A549 (cell line): ENCODE results near the gene HOXC13. TPM values are rescaled to one million over a fixed set of nuclear protein-coding genes. Genes with fewer than 3 reads are reported as not detected.

Experiments used
- ATAC-seq, 2 experiments: fragments of 200-7000 bp in 1 of 2; fragments of >200 bp in 1 of 2; cut with Nextera tagmentation in 1 of 2; cut with Tn5 transposase in 1 of 2; 3 replicates each; pipeline versions ENCODE4 v1.8.0 to v1.9.1; 2018 to 2020; ENCODE audit warnings: mild to moderate bottlenecking in 1 of 2, moderate library complexity in 1 of 2
- CTCF ChIA-PET: fragments of 300-600 bp; sonication (Branson Sonifier 250); formaldehyde crosslinking; extraction: SDS; loops from one replicate; lab custom pipeline; 2021; ENCODE audit warnings: antibody characterized with exemption, inconsistent platforms; lab: Yijun Ruan, JAX
- POLR2A ChIA-PET: fragments of 350-600 bp; formaldehyde crosslinking; extraction: SDS; loops from one replicate; lab custom pipeline; 2021; ENCODE audit warnings: antibody characterized with exemption, inconsistent platforms; lab: Yijun Ruan, JAX
- DNase-seq, 2 experiments: peaks; one replicate each; pipeline versions ENCODE4 v3.0.0 to v3.0.0-alpha.2; 2011 to 2016; ENCODE audit warnings: low read depth in 1 of 2, low spot score in 1 of 2
- FAIRE-seq: peaks from 2 replicates; lab custom pipeline; 2011; peaks lifted over from hg19 to GRCh38; lab: Jason Lieb, UNC
- H3K27ac ChIP-seq, 2 experiments: fragments of >200 bp; sonication (Bioruptor Twin); formaldehyde crosslinking; 3 replicates each; pipeline ENCODE4 v1.5.1; 2016 to 2017
- H3K4me1 ChIP-seq: fragments of >200 bp; sonication (Bioruptor Twin); formaldehyde crosslinking; 3 replicates; pipeline ENCODE4 v1.6.1; 2016
- H3K4me2 ChIP-seq: fragments of >200 bp; sonication (Bioruptor Twin); formaldehyde crosslinking; 3 replicates; pipeline ENCODE4 v1.6.1; 2016
- H3K4me3 ChIP-seq: fragments of >200 bp; sonication (Bioruptor Twin); formaldehyde crosslinking; 3 replicates; pipeline ENCODE4 v1.5.1; 2016
- H3K9me3 ChIP-seq: fragments of >200 bp; sonication (Bioruptor Twin); formaldehyde crosslinking; 3 replicates; pipeline ENCODE4 v1.6.1; 2016
- BHLHE40 ChIP-seq: IDR thresholded peaks from 2 replicates; pipeline ENCODE4 v1.6.1; 2012; ENCODE audit warnings: low read depth, low read length, inconsistent platforms
- CEBPB ChIP-seq, 2 experiments: fragments of >200 bp in 1 of 2; sonication (Bioruptor Twin) in 1 of 2; formaldehyde crosslinking in 1 of 2; IDR thresholded peaks; 2 replicates each; pipeline ENCODE4 v1.6.1; 2012 to 2016
- CHD4 ChIP-seq: fragments of 200-600 bp; sonication (generic); IDR thresholded peaks from 2 replicates; pipeline ENCODE4 v1.6.1; 2016; ENCODE audit warnings: antibody characterized with exemption, mild to moderate bottlenecking, borderline replicate concordance
- EP300 ChIP-seq, 2 experiments: fragments of >200 bp; sonication (Bioruptor Twin); formaldehyde crosslinking; IDR thresholded peaks; 2 replicates in 1 of 2; 3 replicates in 1 of 2; pipeline ENCODE4 v1.6.1; 2016 to 2017
- FOSL2 ChIP-seq, 2 experiments: fragments of 450-650 bp in 1 of 2; fragments of >200 bp in 1 of 2; sonication (Bioruptor Twin) in 1 of 2; formaldehyde crosslinking; IDR thresholded peaks; 2 replicates each; pipeline versions ENCODE4 v1.5.0 to v1.6.1; 2016 to 2020; ENCODE audit warnings: mild to moderate bottlenecking in 1 of 2, moderate library complexity in 1 of 2
- GATA3 ChIP-seq: IDR thresholded peaks from 2 replicates; pipeline ENCODE4 v1.6.1; 2012; ENCODE audit warnings: borderline replicate concordance
- HDAC2 ChIP-seq: fragments of 200-600 bp; sonication (generic); IDR thresholded peaks from 2 replicates; pipeline ENCODE4 v1.6.1; 2016
- HEYL ChIP-seq: fragments of 250-450 bp; sonication (Bioruptor Pico); IDR thresholded peaks from 2 replicates; pipeline ENCODE4 v1.8.0; 2021; ENCODE audit warnings: mild to moderate bottlenecking, moderate library complexity
- HOXB13 ChIP-seq: fragments of 250-450 bp; sonication (Bioruptor Pico); IDR thresholded peaks from 2 replicates; pipeline ENCODE4 v1.5.0; 2020; ENCODE audit warnings: low read depth, mild to moderate bottlenecking, moderate library complexity
- KDM5A ChIP-seq: fragments of 200-600 bp; sonication (generic); IDR thresholded peaks from 2 replicates; pipeline ENCODE4 v1.6.1; 2016; ENCODE audit warnings: antibody characterized with exemption, mild to moderate bottlenecking
- MAFK ChIP-seq: fragments of 450-650 bp; IDR thresholded peaks from 2 replicates; pipeline ENCODE4 v1.6.1; 2014; ENCODE audit not compliant: partially characterized antibody
- NFE2L2 ChIP-seq: fragments of 150-350 bp; conservative IDR thresholded peaks from 2 replicates; pipeline ENCODE4 v1.6.1; 2014; ENCODE audit warnings: low read length
- PHF8 ChIP-seq: fragments of 200-600 bp; sonication (generic); IDR thresholded peaks from 2 replicates; pipeline ENCODE4 v1.6.1; 2016; ENCODE audit warnings: low read depth, mild to moderate bottlenecking, antibody characterized with exemption, moderate library complexity, borderline replicate concordance
- POLR2AphosphoS2 ChIP-seq: conservative IDR thresholded peaks from 2 replicates; pipeline ENCODE4 v1.6.1; 2012; ENCODE audit warnings: low read length, improper control_type of control experiment, inconsistent platforms
- RCOR1 ChIP-seq: fragments of 150-350 bp; IDR thresholded peaks from 2 replicates; pipeline ENCODE4 v1.6.1; 2014; ENCODE audit warnings: antibody characterized with exemption, low read length, low read depth
- RFX5 ChIP-seq: fragments of 450-650 bp; IDR thresholded peaks from 2 replicates; pipeline ENCODE4 v1.7.1; 2014; ENCODE audit warnings: antibody characterized with exemption, mild to moderate bottlenecking, moderate library complexity
- RNF2 ChIP-seq: fragments of 200-600 bp; sonication (generic); IDR thresholded peaks from 2 replicates; pipeline ENCODE4 v1.6.1; 2016; ENCODE audit warnings: low read depth, mild to moderate bottlenecking, antibody characterized with exemption, moderate library complexity, borderline replicate concordance
- SMC3 ChIP-seq: fragments of >200 bp; sonication (Bioruptor Twin); formaldehyde crosslinking; IDR thresholded peaks from 3 replicates; pipeline ENCODE4 v1.6.1; 2018; ENCODE audit warnings: inconsistent platforms
- SREBF2 ChIP-seq: fragments of 450-650 bp; IDR thresholded peaks from 2 replicates; pipeline ENCODE4 v1.6.1; 2014; ENCODE audit warnings: mild to moderate bottlenecking, moderate library complexity
- TP53 ChIP-seq: fragments of 250-450 bp; sonication (Bioruptor Pico); IDR thresholded peaks from 2 replicates; pipeline ENCODE4 v1.5.0; 2021; ENCODE audit warnings: mild to moderate bottlenecking, moderate library complexity
- ZFP36 ChIP-seq: fragments of 450-650 bp; IDR thresholded peaks from 2 replicates; pipeline ENCODE4 v1.6.1; 2014; ENCODE audit warnings: borderline replicate concordance; ENCODE audit not compliant: partially characterized antibody
- ZNF302 ChIP-seq: fragments of 250-450 bp; sonication (Bioruptor Pico); IDR thresholded peaks from 2 replicates; pipeline ENCODE4 v1.9.0; 2021; ENCODE audit warnings: inconsistent platforms, mild to moderate bottlenecking, moderate library complexity
- WGBS: methylation state at CpG from one replicate; pipeline ENCODE4 v1.1.6; 2017; ENCODE audit errors: missing lambda C conversion rate; 5-methylcytosine and 5-hydroxymethylcytosine counted together
- polyA plus RNA-seq, 4 experiments: library from polyadenylated mRNA; depleted of rRNA in 3 of 4; stranded (reverse); fragments of >200 nt; fragmentation: RNase III in 1 of 4; extraction: RNeasy Plus Mini Kit Qiagen cat#74134 plus additional on column Dnase treatment in 1 of 4; gene quantifications; 2 replicates in 3 of 4; 3 replicates in 1 of 4; pipeline ENCODE4 v1.2.3, GENCODE V29; 2011 to 2017
- TF ChIP-seq, protein P1 (sequence below): fragments of 250-450 bp; sonication (Bioruptor Pico); IDR thresholded peaks from 2 replicates; pipeline ENCODE4 v1.5.0; 2020; ENCODE audit warnings: low read depth, mild to moderate bottlenecking, moderate library complexity
- TF ChIP-seq, protein P2 (sequence below): IDR thresholded peaks from 2 replicates; pipeline ENCODE4 v1.6.1; 2012; ENCODE audit warnings: low read depth, borderline replicate concordance
- TF ChIP-seq, protein P3 (sequence below): fragments of >200 bp; sonication (Bioruptor Twin); formaldehyde crosslinking; IDR thresholded peaks from 2 replicates; pipeline ENCODE4 v1.6.1; 2016
- TF ChIP-seq, protein P4 (sequence below): fragments of >200 bp; sonication (Bioruptor Twin); formaldehyde crosslinking; IDR thresholded peaks from 3 replicates; pipeline ENCODE4 v1.5.1; 2016

HOXC13 gene
- polyA plus RNA-seq, 2 of the 4 experiments (the other 2 are of a cell fraction): 3.9 to 6.5 TPM

DNA sequence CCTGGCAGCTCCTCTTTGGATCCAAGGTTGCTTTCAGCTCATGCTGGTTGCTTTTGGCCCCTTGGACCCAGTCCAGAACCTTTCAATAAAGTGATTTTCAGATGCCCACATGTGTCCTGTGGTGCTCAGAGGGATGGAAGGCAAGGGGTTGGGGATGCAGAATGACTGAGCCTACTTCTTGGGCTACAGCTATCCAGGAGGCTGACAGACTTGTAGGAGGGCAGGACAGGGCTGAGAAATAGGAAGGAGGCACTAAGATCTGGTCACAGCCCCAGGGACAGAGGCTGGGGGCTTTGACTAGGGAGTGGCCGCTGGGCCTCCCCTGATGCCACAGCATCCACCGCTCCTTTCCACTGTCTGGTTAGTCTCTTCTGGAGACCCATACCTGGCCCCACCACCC, 33.1 kb downstream of the HOXC13 start:
- TF ChIP-seq HOXB13 (CRISPR knock-in tag) (no peak), KDM5A (no peak), CHD4 (no peak), RFX5 (no peak), SMC3 (no peak), SREBF2 (no peak), HEYL (CRISPR knock-in tag) (no peak), RCOR1 (no peak), ZFP36 (no peak), GATA3 (no peak), FOSL2 (IDR thresholded peaks at IDR 0.05) (no peak), FOSL2 (CRISPR knock-in tag; IDR thresholded peaks at IDR 0.05) (no peak)
- TF ChIP-seq, protein P1, sequence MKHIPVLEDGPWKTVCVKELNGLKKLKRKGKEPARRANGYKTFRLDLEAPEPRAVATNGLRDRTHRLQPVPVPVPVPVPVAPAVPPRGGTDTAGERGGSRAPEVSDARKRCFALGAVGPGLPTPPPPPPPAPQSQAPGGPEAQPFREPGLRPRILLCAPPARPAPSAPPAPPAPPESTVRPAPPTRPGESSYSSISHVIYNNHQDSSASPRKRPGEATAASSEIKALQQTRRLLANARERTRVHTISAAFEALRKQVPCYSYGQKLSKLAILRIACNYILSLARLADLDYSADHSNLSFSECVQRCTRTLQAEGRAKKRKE: no peak
- TF ChIP-seq, protein P2, sequence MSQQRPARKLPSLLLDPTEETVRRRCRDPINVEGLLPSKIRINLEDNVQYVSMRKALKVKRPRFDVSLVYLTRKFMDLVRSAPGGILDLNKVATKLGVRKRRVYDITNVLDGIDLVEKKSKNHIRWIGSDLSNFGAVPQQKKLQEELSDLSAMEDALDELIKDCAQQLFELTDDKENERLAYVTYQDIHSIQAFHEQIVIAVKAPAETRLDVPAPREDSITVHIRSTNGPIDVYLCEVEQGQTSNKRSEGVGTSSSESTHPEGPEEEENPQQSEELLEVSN: no peak
- TF ChIP-seq, protein P3, sequence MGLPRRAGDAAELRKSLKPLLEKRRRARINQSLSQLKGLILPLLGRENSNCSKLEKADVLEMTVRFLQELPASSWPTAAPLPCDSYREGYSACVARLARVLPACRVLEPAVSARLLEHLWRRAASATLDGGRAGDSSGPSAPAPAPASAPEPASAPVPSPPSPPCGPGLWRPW: no peak
- no peak for FAIRE-seq
- ChIA-PET CTCF (interaction anchor here (0.8 to 3.0 kb wide), 6 partner anchors 12 to 230 kb away, joined by 3 to 14 read pairs (median 4); partner anchors contain the start of gene HOXC10), POLR2A (no interaction called here)
- H3K27ac ChIP-seq: no peak overlapping the region
- no peak for ATAC-seq
- no peak for DNase-seq
- no peak overlapping the region for H3K4me2 ChIP-seq
- H3K9me3 ChIP-seq: no peaks in the 10 kb centered on the region
- WGBS: 93% methylated on average over 2 of the region's 2 CpGs
- H3K4me1 ChIP-seq: peaks cover 7% of the 10 kb centered on the region; the same call in 1 of the 3 replicates
- H3K4me3 ChIP-seq: no peak overlapping the region

DNA sequence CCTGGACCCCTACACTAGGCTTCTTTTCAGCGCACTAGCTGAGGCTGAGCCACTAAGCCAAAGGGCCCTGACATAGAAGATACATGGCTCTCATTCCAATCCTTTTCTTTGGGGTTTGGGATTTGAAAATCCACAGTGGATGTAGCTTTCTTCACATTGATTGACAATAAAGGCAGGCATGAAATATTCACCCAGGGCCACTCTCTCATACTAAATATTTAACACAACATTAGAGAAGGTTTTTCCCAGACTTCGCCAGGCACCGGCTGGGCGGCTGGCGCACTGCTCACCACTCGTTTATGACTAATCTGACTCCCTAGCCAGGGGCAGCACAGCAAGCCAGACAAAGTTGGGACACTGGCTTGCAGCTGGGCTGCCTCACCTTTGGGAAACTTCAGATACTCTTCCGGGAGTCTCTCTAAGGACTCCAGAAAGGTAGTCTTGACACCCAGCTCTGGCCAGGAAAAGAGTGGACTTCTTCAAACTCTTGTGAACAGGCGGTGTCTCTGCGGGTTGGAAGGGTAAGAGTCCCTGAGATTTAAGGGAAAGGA, 33.6 kb downstream of the HOXC13 start:
- TF ChIP-seq MAFK: no peak
- no peak for TF ChIP-seq PHF8
- TF ChIP-seq TP53 (CRISPR knock-in tag): no peak
- TF ChIP-seq, protein P4, sequence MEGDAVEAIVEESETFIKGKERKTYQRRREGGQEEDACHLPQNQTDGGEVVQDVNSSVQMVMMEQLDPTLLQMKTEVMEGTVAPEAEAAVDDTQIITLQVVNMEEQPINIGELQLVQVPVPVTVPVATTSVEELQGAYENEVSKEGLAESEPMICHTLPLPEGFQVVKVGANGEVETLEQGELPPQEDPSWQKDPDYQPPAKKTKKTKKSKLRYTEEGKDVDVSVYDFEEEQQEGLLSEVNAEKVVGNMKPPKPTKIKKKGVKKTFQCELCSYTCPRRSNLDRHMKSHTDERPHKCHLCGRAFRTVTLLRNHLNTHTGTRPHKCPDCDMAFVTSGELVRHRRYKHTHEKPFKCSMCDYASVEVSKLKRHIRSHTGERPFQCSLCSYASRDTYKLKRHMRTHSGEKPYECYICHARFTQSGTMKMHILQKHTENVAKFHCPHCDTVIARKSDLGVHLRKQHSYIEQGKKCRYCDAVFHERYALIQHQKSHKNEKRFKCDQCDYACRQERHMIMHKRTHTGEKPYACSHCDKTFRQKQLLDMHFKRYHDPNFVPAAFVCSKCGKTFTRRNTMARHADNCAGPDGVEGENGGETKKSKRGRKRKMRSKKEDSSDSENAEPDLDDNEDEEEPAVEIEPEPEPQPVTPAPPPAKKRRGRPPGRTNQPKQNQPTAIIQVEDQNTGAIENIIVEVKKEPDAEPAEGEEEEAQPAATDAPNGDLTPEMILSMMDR: no peak
- no peak for TF ChIP-seq ZNF302
- TF ChIP-seq HDAC2: no peak
- no peak for TF ChIP-seq POLR2AphosphoS2
- no peak for TF ChIP-seq NFE2L2
- TF ChIP-seq EP300 (IDR thresholded peaks at IDR 0.05): no peak
- no peak for TF ChIP-seq CEBPB (IDR thresholded peaks at IDR 0.05)
- TF ChIP-seq, protein P3: no peak
- no peak for TF ChIP-seq RNF2
- no peak for TF ChIP-seq BHLHE40
- ChIA-PET CTCF (interaction anchor here (0.8 to 3.0 kb wide), 8 partner anchors 11 to 197 kb away, joined by 3 to 14 read pairs (median 4); partner anchors contain the start of gene HOXC10), POLR2A (no interaction called here)
- Histone ChIP-seq H3K4me3 (no peak overlapping the region), H3K27ac (no peak overlapping the region), H3K4me2 (no peak overlapping the region), H3K4me1 (peaks cover 7% of the 10 kb centered on the region; the same call in 1 of the 3 replicates), H3K9me3 (no peaks in the 10 kb centered on the region)
- FAIRE-seq: no peak
- 82% methylated on average over 9 of the region's 9 CpGs for WGBS
- no peak for ATAC-seq
- DNase-seq: no peak
